HG02623 (cell line): ENCODE results near the gene NMNAT2.
"Not testable (repeated sequence)": the region's sequence is repeated elsewhere in the genome, so short reads cannot be mapped to it uniquely, and the experiment has no call there.

Source experiments
- ATAC-seq: cut with Tn5 transposase; IDR thresholded peaks from one replicate; pipeline ENCODE4 v1.9.1; 2021; ENCODE audit warnings: moderate library complexity; ENCODE audit not compliant: unreplicated experiment

NMNAT2 gene

DNA sequence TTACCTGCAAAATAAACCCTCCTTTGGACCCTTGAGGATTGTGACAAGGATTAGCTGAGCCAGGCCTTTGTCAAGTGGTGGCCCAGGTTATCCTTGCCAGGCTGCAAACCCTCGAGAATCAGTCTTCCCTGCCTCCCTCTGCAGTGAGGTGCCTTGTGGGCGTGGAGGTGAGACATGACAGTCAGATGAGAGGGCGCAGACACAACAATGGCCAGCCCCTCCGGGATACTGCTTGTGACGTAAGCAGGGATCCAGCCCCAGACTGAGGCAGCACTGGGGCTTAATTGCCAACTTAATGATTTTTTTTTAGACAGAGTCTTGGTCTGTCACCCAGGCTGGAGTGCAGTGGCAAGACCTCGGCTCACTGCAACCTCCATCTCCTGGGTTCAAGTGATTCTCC lies 127.6 kb downstream of the NMNAT2 start:
- ATAC-seq, result no peak

DNA sequence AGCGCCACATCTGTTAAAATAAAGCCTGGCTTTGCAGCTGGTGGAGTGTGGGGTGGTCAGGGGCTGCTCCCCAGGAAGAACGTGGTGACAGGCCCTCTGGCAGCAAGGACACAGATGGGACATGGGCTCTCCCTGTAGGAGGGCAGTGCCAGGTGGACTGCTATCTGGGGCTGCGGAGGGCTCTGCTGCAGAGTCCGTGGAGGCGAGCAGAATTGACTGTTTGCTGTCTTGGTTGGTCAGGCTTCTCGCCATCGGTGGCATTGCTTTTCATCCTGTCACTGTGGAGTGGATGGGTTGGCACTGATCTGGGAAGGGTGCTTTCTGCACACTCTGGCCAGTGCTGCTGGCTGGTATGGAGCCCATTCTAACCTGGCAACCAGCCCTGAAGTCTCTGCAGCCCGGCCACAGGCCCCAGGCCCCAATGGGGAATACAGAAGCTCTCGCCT lies 129.1 kb downstream of the NMNAT2 start:
- no peak for ATAC-seq

DNA sequence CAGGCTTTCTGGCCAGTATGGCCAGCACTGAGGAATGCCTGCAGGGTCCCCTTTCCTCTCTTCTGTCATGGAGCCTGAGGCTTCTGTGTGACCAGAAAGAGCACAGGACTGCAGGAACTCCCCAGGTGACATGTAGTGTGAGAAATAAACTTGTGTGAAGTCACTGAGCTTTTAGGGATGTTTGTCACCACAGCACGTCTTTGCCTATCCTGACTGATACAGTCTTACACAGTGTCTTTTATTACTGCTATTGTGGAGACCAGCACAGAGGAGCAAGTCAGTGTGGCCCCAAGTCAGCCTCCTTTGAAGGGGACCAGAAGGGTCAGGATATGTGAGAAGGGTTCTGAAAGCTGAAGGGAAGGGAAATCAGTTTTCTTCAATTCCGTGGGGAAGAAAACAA lies 129.6 kb downstream of the NMNAT2 start:
- ATAC-seq, result no peak

DNA sequence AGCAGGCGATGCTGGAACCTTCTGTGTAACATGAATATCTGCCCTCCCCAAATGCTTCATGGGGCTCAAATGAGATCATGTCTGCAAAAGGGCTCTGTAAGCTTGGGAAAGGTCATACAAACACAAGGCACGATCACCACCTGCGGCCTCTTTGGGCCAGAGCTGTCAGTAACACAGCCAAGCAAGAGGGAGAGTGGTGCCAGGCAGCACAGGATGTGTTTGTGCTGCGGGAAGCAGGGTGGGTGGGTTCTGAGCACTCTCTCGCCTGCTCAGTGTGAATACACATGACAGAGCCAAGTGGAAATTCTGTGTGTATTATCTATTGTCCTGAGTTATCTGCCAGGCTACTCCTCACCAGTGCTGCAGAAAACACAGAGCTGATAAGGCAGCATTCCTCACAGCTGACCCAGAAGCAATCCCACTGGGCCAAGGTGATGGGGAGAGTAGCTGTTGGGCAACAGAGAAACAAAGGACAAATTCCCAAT lies 130.9 kb downstream of the NMNAT2 start:
- no peak for ATAC-seq

DNA sequence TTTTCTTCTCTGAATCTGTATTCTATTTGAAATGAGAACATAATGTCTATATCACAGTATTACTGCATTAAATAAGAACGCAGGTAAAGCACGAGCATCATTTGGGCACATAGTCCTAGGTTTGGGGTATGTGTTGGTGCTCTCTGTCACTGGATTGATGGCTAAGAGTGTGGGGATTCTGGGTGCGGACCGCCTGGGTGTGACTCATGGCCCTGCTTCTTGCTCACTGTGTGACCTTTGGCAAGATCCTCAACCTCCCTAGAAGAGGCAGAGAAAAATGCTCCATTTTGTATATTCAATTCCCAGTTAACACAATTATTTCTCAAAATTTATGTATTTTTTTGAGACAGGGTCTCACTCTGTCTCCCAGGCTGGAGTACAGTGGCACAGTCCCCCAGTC lies 132.4 kb downstream of the NMNAT2 start:
- ATAC-seq, result no peak

DNA sequence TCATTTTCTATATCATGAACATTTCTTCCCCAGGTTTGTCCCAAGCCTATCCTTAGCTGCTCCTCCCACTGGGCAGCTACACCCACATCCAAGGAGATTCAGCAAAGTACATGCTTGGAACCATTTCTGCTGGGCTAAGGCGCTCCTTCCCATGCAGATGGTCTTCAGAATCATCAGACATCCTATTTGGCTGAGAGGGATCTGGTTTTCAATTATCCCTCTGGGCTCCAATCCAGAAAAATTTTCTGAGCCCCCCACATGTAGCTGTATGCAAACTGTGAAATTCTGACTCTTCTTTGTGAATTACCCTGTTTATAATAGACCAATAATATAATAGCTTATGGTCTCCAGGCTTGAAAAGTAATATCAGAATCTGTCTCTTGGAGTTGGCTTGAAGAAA lies 132.9 kb downstream of the NMNAT2 start:
- no peak for ATAC-seq

DNA sequence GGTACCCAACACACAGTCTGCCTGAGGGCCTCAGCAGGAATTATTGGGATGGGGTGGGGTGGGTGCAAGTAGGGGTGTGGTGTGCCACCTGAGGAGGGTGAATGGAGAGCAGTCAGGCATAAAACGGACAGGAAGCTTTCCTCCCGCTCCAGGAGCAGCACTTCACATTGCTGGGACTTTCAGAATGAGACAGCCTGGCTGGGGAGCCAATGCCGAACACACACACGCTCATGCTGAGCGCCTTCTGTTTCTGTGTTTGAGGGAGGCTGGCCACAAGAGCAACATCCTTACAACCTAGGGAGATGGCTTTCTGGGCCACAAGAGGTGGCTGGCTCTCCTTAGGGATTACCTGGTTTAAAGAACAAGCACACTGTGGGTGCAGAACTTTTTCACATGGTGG lies 134.1 kb downstream of the NMNAT2 start:
- no peak for ATAC-seq

DNA sequence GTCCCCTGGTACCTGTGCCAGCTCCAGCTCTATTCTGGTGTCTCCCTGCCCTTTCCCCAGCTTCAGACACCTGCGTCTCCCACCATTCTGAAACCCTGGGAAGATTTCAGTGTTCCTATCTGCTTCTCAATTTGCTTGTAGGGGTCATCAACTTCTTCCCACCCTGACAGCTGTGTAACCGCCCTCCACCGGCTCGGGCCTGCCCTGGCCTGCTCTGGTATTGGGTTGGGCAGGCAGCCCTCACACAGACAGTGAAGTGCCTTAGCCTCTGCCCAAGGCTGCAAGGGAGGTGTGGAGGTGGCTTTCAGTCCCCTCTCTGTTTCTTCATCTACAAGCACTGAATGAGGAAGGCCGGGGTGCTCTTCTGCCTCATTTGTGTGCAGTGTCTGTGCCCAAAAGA lies 134.9 kb downstream of the NMNAT2 start:
- no peak for ATAC-seq

DNA sequence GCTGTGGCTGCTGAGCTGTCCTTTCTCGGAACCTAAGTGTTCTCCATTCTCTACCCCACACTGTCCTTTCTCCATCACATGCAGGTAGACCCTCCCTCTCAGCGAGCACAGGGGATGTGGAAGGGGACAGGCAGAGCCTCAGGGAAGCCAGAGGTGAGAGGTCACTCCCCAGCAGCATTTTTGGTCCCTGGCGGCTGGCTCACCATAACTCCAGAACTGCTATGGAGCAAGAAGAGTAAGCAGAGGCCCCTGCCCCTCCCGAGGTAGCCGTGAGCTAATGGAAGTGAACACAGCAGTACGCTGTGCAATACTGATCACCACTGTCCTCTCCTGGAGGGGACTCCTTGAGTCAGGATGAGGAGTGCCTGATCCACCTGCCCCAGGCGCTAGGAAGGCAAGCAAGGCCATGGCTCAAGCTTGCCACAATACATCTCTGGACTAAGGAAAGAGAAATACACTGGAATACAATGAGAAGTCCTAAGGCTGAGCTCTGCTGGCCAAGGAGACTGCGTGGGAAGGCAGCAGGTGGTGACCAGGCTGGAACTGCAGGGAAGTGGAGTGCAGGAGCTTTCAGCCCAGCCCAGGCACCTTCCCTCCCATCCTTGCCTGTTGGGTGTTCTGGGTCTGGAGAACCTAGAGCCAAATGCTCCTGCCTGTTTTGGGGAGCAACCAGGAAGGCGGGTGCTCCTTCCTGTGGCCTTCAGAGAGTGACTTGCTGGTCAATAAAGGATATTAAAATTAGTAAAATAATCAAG lies 135.9 kb downstream of the NMNAT2 start:
- ATAC-seq, result no peak

DNA sequence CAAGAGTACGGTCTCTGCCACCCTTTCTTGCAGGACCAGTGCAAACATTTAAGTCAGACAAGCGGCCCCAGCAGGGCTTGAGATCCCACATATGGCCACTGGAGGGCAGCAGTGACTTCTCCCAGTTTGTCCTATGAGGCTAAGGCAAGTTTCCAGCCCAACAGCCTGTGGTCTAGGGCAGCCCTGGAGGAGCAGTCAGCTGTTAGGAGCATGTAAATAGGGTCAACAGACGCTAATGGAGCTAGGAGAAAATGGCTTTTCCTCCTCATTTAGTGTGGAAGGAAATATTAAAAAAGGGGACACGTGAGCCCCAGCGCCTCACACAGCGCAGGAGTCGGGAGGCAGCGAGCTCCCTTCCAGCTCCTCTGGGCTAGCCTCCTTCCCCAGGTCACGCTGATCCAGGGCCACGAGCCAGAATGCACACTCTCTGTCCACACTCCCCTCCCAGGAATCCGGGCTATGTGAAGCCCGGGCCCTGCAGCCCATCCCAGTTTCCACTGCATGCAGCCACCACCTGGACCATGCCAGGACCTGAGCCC lies 136.6 kb downstream of the NMNAT2 start:
- peak; percentile 61 for ATAC-seq

DNA sequence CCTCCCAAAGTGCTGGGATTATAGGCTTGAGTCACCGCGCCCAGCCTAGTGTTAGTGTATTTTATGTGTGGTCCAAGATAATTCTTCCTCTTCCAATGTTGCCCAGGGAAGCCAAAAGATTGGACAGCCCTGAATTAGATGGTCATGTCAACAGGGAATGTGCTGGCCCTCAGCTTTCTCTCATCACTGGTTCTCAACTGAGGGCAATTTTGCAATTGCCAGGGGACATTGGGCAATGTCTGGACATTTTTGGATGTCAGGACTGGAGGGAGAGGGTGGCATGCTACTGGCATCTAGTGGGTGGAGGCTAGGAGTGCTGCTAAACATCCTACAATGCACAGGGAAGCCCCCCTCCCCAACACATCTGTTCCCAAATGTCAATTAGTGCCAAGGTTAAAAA lies 137.1 kb downstream of the NMNAT2 start:
- ATAC-seq, result no peak

DNA sequence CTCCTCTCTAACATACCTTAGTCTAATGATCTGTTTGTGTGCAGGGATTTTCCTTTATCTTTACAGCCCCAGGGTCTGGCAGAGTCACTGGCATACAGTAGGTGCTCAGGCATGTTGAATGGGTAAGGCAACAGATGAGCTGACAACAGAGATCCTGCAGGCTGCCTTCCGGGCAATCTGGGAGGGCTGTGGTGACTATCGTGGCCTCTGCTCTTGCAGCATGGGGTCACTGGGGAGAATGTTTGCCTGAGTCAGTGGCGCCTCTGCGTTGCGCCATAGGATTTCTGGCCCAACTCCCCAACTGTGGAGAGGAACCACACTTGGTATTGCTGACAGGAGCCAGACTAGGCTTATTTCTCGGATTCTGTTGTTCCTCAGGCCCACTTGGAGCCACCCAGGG lies 138.3 kb downstream of the NMNAT2 start:
- ATAC-seq, result no peak

DNA sequence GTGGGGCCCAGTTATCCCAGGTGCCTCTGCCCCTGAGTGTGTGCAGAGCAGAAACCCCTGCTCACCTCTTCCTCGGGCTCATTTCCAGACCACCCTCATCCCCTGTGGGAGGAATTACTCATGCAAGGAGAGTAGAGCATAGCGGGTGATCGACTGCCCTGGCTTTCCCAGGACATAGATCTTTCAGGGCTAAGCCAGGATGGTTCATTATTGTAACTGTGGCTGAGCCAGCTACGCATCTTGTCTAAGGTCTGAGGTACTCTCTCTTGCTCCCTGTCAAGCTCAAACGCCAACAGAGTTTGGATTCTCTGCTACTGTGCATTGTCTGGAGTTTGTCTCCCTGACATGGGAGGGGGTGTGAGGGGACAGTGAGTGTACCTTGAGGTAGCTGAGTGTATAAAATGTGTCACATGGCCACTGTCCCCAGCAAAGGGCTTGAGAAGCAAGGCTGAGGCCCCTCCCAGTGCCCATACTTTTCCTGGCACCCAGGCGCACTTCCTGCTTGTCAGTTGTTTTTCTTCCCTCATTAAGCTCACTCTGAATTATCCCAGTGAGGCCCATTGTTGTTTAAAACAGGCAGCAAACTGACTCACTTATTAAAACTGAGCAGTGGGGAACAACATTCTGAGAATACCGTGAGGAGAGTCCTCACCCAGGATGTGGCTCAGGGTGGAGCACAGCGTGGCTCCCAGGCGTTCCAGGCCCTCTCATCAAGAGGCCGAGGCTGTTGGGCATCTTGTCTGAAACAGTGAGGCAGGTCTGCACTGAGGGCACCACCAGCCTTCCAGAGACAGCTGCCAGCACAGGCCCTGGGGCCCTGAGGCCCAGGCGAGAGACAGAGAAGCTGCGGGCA lies 139.2 kb downstream of the NMNAT2 start:
- no peak for ATAC-seq

DNA sequence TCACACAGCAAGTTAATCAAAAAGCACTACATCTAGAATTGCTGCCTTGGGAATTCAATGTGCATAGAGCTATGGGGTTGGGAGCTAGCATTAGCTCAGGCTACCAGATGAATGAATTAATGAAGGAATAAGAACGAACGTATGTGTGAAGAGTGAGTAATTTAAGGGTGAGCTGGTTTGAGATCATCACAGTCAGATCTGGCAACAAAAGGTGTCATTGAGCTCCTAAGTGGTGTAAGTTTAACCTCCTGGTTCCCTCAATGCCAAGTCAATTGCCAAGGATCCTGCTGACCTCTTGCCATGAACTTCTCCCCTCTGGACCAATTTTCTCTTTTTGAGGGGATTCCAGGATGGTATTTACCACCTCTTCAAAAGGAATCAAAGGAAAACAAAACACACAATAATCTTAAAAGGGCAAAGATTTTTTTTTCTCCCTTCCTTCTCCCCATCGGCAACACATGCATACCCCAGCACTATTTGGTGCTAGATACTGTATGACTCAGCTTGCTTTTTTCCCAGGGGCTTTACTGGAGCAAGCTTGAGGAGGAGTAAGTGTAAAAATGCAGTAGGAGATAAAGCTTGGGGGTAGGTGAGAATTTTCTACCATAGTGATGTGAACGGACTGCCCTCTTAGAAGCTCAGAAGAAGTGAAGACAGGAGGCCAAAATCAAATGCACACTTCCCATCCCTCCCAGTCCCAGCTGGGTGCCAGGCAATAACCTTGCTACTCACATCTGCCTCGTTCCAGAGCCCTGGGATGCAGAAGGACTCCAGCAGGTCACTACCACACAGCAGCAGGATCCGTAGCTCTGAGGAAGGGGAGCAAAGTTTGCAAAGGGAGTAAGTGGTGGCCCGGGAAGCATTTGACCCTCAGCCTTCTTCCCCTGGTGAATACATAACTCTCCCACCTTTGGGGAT lies 140.1 kb downstream of the NMNAT2 start:
- no peak for ATAC-seq

DNA sequence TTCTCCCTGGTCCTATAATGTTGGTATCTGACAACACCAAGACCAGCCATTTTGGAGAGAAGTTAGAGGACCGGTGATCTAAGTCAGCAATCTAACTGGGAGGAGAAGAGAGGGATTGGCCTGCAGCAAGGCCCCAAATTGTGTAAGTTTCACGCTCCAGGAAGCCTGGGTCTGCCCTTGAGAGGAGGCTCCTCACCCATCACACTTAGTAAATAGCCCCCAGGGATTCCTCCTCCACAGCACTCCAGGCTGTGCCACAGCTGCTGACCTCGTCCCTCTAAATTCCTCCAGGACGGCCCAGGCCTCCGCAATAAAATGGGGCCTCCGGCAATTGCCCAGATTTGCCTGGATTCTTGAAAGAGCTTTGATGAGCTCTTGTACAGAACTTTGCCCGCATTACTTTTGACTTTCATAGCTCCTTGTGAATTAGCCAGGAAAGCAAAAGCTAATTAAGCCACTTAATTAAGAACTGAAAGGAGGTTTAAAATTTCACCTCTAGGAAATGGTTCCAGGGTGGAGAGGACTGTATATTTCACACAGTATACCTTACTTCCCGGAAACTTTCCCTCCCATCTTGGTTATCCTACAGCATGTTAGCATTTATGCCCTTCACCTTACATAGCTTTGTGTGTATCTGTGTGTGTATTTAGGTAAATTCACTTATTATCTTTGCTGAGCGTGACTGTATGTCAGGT lies 141.6 kb downstream of the NMNAT2 start:
- ATAC-seq, result no peak

DNA sequence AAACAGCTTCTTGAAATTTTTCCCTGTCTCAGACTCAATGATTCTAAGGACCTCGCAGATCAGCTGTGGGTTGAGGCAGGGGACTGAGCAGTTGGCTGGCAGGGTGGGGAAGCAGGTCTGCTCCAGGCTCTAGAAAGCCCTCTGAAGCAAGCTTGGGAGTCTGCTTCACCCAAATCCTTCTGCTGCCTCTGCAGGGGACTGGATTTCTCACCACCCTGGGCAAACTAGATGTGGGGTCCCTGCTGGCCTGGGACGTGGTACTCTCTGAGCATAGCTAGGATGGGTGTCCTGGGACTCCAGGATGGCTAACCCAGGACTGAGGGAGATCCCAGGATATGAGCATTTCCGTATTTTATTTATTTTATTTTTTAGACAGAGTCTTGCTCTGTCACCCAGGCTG lies 142.9 kb downstream of the NMNAT2 start:
- no peak for ATAC-seq

DNA sequence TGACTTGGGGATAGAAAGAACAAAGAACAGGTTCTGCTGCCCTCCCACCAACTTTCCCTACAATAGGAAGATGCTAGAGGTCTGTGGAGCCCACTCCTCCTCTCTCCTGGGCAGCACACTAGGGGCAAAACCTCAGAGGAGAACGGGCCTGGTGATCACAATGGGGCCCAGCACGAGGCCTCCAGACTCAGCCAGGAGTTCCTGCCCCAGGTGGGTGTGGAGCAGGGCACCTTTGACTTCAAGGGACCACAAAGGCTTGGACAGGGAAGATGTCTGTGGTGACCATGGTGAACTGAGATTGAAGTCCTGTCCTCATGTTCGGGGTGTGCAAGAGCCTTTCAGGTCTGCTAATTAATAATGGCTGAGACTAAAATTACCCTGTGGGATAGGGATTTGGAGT lies 143.3 kb downstream of the NMNAT2 start:
- ATAC-seq, result no peak

DNA sequence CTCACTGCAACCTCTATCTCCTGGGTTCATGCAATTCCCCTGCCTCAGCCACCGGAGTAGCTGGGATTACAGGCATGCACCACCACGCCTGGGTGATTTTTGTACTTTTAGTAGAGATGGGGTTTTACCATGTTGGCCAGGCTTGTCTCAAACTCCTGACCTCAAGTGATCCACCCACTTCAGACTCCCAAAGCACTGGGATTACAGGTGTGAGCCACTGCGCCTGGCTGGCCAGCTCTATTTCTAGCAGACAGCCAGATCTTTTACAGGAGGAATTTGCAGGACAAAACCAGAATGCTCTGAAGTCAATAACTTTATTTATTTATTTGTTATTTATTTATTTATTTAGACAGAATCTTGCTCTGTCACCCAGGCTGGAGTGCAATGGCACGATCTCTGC lies 144.2 kb downstream of the NMNAT2 start:
- not testable (repeated sequence) for ATAC-seq

DNA sequence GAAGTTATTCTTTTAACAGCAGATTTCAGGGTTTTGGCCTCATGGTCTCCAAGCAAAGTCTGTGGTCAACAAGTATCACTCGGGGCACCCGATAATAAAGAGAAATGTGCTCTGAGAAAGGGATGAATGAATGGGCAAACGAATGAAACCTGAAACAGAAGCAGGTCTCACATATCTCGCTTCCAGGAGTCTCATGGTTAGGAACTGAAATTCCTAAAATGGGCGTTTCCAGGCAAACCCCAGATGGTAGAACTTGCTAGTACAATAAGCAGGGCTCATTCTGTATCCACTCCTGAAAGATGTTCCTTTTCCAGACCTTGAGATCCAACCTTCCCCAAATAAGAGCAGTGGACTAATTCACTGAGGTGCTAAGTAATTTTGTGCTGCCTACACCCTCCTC lies 144.9 kb downstream of the NMNAT2 start:
- ATAC-seq, result no peak

DNA sequence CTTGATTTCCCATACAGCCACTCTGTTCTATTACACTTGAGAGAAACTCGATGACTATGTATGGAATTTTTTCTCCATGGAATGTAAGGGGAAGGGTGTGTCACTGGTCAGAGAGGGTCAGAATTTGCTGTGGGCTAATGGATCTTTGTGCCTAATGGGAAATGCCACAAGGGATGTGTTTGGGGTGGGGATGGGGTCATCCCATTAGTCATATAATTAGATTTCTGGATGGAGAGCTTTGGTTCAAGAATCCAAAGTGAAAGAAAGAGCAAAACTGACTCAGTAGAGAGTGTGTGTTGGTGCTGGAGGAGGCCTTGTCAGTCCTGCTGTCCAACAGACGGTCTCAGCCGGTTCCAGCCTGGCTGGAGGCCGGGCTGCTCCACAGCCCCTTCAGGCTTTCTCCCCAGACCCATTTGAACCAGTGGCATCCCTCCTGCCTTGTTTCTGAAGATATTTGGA lies 145.8 kb downstream of the NMNAT2 start:
- ATAC-seq, result no peak
